Endometrial microvascular endothelial cells (primary cell): ENCODE data around the gene PRDM16. TPM values are rescaled to one million over a fixed set of nuclear protein-coding genes. Genes with fewer than 3 reads are reported as not detected.
"Not testable (repeated sequence)": the region's sequence is repeated elsewhere in the genome, so short reads cannot be mapped to it uniquely, and the experiment has no call there.

Experiments
- in situ Hi-C: cut with HindIII; loops from 2 replicates; pipeline ENCODE4 v1.10.0; 2017; ENCODE audit warnings: low sequenced_read_pairs, low pct_unique_long_range_greater_than_20kb; ENCODE audit errors: inconsistent ontology term
- total RNA-seq: library from RNA; depleted of rRNA; stranded (reverse); fragments of >200 nt; gene quantifications from one replicate; pipeline ENCODE4 v1.2.3, GENCODE V29; 2015; ENCODE audit errors: inconsistent ontology term

The PRDM16 gene
- total RNA-seq, 1 donor from 2014 or later, result not detected

GRCh38 chr1:3162322-3162882 is 93.4 kb downstream of the PRDM16 start:
- in situ Hi-C loops, result no loop called here

GRCh38 chr1:3163356-3163755 is 94.4 kb downstream of the PRDM16 start:
- in situ Hi-C loops, result no loop called here

GRCh38 chr1:3164671-3165070 is 95.7 kb downstream of the PRDM16 start:
- in situ Hi-C loops, result no loop called here

GRCh38 chr1:3165189-3165588 is 96.2 kb downstream of the PRDM16 start:
- in situ Hi-C loops, result not testable (repeated sequence)

- in situ Hi-C loops, result no loop called here
Observed at GRCh38 chr1:3166206-3166918, 97.4 kb downstream of the PRDM16 start.

- in situ Hi-C loops, result no loop called here
Observed at GRCh38 chr1:3167255-3167654, 98.3 kb downstream of the PRDM16 start.

GRCh38 chr1:3168678-3169077 is 99.7 kb downstream of the PRDM16 start:
- in situ Hi-C loops, result no loop called here

GRCh38 chr1:3169665-3170356 is 100.8 kb downstream of the PRDM16 start:
- in situ Hi-C loops, result no loop called here

- in situ Hi-C loops, result no loop called here
Observed at GRCh38 chr1:3170561-3171453, 101.8 kb downstream of the PRDM16 start.

GRCh38 chr1:3171761-3172160 is 102.8 kb downstream of the PRDM16 start:
- in situ Hi-C loops, result no loop called here

GRCh38 chr1:3172431-3173380 is 103.7 kb downstream of the PRDM16 start:
- in situ Hi-C loops, result no loop called here

- in situ Hi-C loops, result no loop called here
Observed at GRCh38 chr1:3173381-3173980, 104.5 kb downstream of the PRDM16 start.

GRCh38 chr1:3174487-3175247 is 105.7 kb downstream of the PRDM16 start:
- in situ Hi-C loops, result no loop called here

GRCh38 chr1:3175486-3175885 is 106.5 kb downstream of the PRDM16 start:
- in situ Hi-C loops, result no loop called here

GRCh38 chr1:3176028-3176427 is 107.0 kb downstream of the PRDM16 start:
- in situ Hi-C loops, result no loop called here

GRCh38 chr1:3176820-3177219 is 107.8 kb downstream of the PRDM16 start:
- in situ Hi-C loops, result no loop called here

- in situ Hi-C loops, result no loop called here
Observed at GRCh38 chr1:3178279-3178678, 109.3 kb downstream of the PRDM16 start.
